HG03045 (cell line): ENCODE results near the gene HSD17B14.
"Not testable (repeated sequence)": the region's sequence is repeated elsewhere in the genome, so short reads cannot be mapped to it uniquely, and the experiment has no call there.

Source experiments
- ATAC-seq: cut with Tn5 transposase; IDR thresholded peaks from one replicate; pipeline ENCODE4 v1.9.1; 2021; ENCODE audit warnings: mild to moderate bottlenecking, moderate library complexity; ENCODE audit not compliant: unreplicated experiment

HSD17B14 gene

DNA sequence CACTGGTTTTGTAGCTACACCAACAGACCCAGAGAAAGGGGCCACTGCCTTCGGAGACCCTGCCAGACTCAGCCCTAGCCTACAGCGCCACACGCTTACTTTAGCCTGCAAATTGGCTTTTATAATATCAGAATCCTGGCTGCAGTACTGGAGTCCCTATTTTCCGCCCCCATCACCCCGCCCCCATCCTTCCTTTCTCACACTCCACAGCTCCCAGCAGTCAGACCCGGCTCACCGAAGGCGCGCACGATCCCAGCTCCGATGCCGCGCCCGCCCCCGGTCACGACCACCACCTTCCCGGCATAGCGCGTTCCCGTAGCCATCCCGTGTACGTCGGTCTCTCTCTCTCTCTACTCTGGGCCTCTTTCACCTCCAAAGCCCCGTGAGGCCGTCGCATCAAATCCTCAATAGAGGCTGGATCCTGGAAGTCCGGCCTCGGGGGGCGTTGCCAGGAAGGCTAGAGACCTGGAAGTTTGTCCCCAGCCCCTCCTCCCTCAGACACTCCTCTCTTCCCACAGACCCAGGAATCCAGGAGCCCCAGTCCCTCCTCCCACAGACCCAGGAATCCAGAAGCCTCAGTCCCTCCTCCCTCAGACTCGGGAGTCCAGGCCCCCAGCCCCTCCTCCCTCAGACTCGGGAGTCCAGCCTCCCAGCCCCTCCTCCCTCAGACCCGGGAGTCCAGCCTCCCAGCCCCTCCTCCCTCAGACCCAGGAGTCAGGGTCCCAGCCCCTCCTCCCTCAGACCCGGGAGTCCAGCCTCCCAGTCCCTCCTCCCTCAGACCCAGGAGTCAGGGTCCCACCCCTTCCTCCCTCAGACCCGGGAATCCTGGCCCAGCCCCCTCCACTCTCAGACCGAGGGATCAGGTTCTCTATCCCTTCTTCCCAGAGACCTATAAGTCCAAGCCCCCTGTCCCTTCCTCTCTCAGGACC lies at the start of gene HSD17B14:
Gene HSD17B14 (minus strand): TSS at position 403 of the 929 bp plus-strand sequence. CDS start 80 bp downstream, at position 323.
- peak; percentile 8 for ATAC-seq

- no peak for ATAC-seq
Measured at GRCh38 chr19:48883726-48884125, 47.4 kb upstream of the HSD17B14 start.

- ATAC-seq, result no peak
Measured at GRCh38 chr19:48881741-48882657, 45.7 kb upstream of the HSD17B14 start.

- ATAC-seq, result not testable (repeated sequence)
Measured at GRCh38 chr19:48879696-48880095, 43.4 kb upstream of the HSD17B14 start.

- ATAC-seq, result no peak
Measured at GRCh38 chr19:48879025-48879637, 42.8 kb upstream of the HSD17B14 start.

GRCh38 chr19:48878196-48879024 lies 42.1 kb upstream of the HSD17B14 start:
- no peak for ATAC-seq

- no peak for ATAC-seq
Measured at GRCh38 chr19:48877855-48878195, 41.5 kb upstream of the HSD17B14 start.

DNA sequence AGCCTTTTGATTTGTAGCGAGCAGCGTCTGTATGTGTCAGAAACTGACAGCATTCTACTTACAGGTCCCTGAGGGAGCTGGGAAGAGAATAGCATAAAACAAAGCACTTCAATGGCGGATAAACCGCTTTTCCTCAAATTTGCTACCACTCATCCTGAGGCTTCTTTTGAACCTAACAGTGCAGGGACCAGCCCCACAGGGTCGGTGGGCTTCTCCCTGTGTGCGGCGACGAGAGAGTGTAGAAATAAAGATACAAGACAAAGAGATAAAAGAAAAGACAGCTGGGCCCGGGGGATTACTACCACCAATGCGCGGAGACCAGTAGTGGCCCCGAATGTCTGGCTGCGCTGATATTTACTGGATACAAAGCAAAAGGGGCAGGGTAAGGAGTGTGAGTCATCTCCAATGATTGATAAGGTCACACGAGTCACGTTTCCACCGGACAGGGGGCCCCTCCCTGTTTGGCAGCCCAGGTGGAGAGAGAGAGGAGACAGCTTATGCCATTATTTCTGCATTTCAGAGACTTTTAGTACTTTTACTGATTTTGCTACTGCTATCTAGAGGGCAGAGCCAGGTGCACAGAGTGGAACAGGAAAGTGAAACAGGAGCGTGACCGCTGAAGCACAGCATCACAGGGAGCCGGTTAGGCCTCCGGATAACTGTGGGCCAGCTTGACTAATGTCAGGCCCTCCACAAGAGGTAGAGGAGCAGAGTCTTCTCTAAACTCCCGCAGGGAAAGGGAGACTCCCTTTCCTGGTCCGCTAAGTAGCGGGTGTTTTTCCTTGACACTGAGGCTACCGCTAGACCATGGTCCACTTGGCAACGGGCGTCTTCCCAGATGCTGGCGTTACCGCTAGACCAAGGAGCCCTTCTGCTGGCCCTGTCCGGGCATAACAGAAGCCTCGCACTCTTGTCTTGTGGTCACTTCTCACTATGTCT lies 40.0 kb upstream of the HSD17B14 start:
- ATAC-seq, result not testable (repeated sequence)

GRCh38 chr19:48874303-48875135 lies 38.2 kb upstream of the HSD17B14 start:
- ATAC-seq, result no peak

DNA sequence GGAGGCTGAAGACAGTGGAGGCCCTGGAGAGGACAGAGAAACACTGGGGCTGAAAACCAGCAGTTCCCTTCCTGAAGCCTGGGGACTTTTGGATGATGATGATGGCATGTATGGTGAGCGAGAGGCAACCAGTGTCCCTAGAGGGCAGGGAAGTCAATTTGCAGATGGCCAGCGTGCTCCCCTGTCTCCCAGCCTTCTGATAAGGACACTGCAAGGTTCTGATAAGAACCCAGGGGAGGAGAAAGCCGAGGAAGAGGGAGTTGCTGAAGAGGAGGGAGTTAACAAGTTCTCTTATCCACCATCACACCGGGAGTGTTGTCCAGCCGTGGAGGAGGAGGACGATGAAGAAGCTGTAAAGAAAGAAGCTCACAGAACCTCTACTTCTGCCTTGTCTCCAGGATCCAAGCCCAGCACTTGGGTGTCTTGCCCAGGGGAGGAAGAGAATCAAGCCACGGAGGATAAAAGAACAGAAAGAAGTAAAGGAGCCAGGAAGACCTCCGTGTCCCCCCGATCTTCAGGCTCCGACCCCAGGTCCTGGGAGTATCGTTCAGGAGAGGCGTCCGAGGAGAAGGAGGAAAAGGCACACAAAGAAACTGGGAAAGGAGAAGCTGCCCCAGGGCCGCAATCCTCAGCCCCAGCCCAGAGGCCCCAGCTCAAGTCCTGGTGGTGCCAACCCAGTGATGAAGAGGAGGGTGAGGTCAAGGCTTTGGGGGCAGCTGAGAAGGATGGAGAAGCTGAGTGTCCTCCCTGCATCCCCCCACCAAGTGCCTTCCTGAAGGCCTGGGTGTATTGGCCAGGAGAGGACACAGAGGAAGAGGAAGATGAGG lies 37.4 kb upstream of the HSD17B14 start:
- ATAC-seq, result no peak

- no peak for ATAC-seq
Measured at GRCh38 chr19:48872884-48873475, 36.7 kb upstream of the HSD17B14 start.

GRCh38 chr19:48872182-48872883 lies 36.0 kb upstream of the HSD17B14 start, which contains the start of gene PPP1R15A:
PPP1R15A (plus strand) TSS chr19:48872421; CDS start chr19:48873234, 813 bp downstream.
- ATAC-seq, result no peak

- ATAC-seq, result not testable (repeated sequence)
Measured at GRCh38 chr19:48871471-48872181, 35.3 kb upstream of the HSD17B14 start.

GRCh38 chr19:48870048-48870447 lies 33.8 kb upstream of the HSD17B14 start:
- no peak for ATAC-seq

- ATAC-seq, result no peak
Measured at GRCh38 chr19:48868114-48868886, 32.0 kb upstream of the HSD17B14 start, which contains the start of gene PLEKHA4. PLEKHA4 (minus strand) TSS chr19:48868617; CDS start chr19:48867620, 997 bp downstream.
